Transverse colon (tissue), 4 donors: ENCODE measurements around the gene SEZ6L2. TPM values are rescaled to one million over a fixed set of nuclear protein-coding genes. Genes with fewer than 3 reads are reported as not detected.
A peak's percentile ranks its signal among the peaks of the same experiment; 100 is the strongest.

Experiments
- DNase-seq: peaks from one replicate; pipeline ENCODE4 v3.0.0-alpha.2; 2019
- H3K27ac ChIP-seq, 4 donors: fragments of 200-600 bp; sonication (generic); 2 replicates each; pipeline ENCODE4 v1.5.1; 2016 to 2018; ENCODE audit warnings: inconsistent platforms in 4 of 4
- H3K27me3 ChIP-seq: fragments of 200-600 bp; sonication (generic); 2 replicates; pipeline ENCODE4 v1.5.1; 2017; ENCODE audit warnings: inconsistent platforms
- H3K36me3 ChIP-seq, 4 donors: fragments of 200-600 bp; sonication (generic); 2 replicates each; pipeline ENCODE4 v1.5.1; 2017 to 2019; ENCODE audit warnings: inconsistent platforms in 4 of 4
- H3K4me1 ChIP-seq, 4 donors: fragments of 200-600 bp; sonication (generic); 2 replicates each; pipeline ENCODE4 v1.5.1; 2017 to 2020; ENCODE audit warnings: inconsistent platforms in 4 of 4
- H3K4me3 ChIP-seq, 4 donors: fragments of 200-600 bp; sonication (generic); 1 replicate in 1 of 4; 2 replicates in 3 of 4; pipeline versions ENCODE4 v1.5.1 to v1.6.1; 2017 to 2019; ENCODE audit warnings: inconsistent platforms in 4 of 4
- H3K9me3 ChIP-seq, 2 donors: fragments of 200-600 bp; sonication (generic); 2 replicates each; pipeline ENCODE4 v1.5.1; 2017 to 2019; ENCODE audit warnings: inconsistent platforms in 2 of 2
- CTCF ChIP-seq, 5 experiments: fragments of 200-600 bp in 3 of 5; fragments of 450-650 bp in 2 of 5; sonication (generic) in 3 of 5; IDR thresholded peaks; 1 replicate in 2 of 5; 2 replicates in 3 of 5; pipeline ENCODE4 v1.5.1; 2016 to 2017; ENCODE audit warnings: antibody characterized with exemption in 5 of 5, inconsistent platforms in 3 of 5, mild to moderate bottlenecking in 2 of 5, moderate library complexity in 1 of 5
- EP300 ChIP-seq: sonication (generic); formaldehyde crosslinking; IDR thresholded peaks from one replicate; pipeline ENCODE4 v1.6.1; 2017; ENCODE audit warnings: antibody characterized with exemption, low read depth
- POLR2A ChIP-seq: fragments of 450-650 bp; IDR thresholded peaks from one replicate; pipeline ENCODE4 v1.6.1; 2016; ENCODE audit warnings: antibody characterized with exemption, mild to moderate bottlenecking, moderate library complexity
- POLR2AphosphoS5 ChIP-seq, 3 donors: sonication (generic); formaldehyde crosslinking; IDR thresholded peaks; one replicate each; pipeline ENCODE4 v1.6.1; 2016; ENCODE audit warnings: antibody characterized with exemption in 3 of 3
- WGBS, 2 donors: methylation state at CpG; one replicate each; pipeline ENCODE4 v1.1.5; 2018; ENCODE audit warnings: low coverage in 1 of 2; 5-methylcytosine and 5-hydroxymethylcytosine counted together
- in situ Hi-C, 4 donors: fragments of 200-750 bp; cut with MboI; loops; one replicate each; pipeline versions ENCODE4 v1.15.0 to v1.15.1; 2017; ENCODE audit warnings: low sequenced_read_pairs in 3 of 4, low pct_ligation_motif_present in 1 of 4, low pct_unique_long_range_greater_than_20kb in 1 of 4
- intact Hi-C: fragments of 100-400 bp; cut with DNase I; formaldehyde crosslinking; loops from one replicate; pipeline ENCODE4 v1.15.1; 2023; ENCODE audit warnings: low total_unique reads
- total RNA-seq, 4 donors: library from RNA; depleted of rRNA; stranded (reverse); fragments of >200 nt; gene quantifications; one replicate each; pipeline ENCODE4 v1.1.0, GENCODE V29; 2016

Gene SEZ6L2
- total RNA-seq, 4 donors from 2014 or later = 2.0 to 9.7 (median 6.3) TPM

- Histone ChIP-seq H3K4me3 (peak overlapping the region; percentile 92 to 100 (median 93)), H3K27ac (peak overlapping the region; percentile 87 to 96 (median 92)), H3K4me1 (peaks cover 14 to 23% (median 21%) of the 10 kb centered on the region in 4 donors), H3K36me3 (peaks cover 0 to 20% (median 3%) of the 10 kb centered on the region in 4 donors), H3K27me3 (no peaks in the 10 kb centered on the region), H3K9me3 (no peaks in the 10 kb centered on the region)
- 5% methylated on average over 4 to 9 of the region's 9 CpGs for WGBS, 2 donors
- intact Hi-C loops (no loop called here), in situ Hi-C loops (no loop called here)
- TF ChIP-seq POLR2AphosphoS5 (IDR thresholded peaks at IDR 0.05) = no peak
- TF ChIP-seq EP300 = no peak
- TF ChIP-seq POLR2A = no peak
- TF ChIP-seq CTCF (IDR thresholded peaks at IDR 0.05) = no peak
- no peak for DNase-seq
Measured at GRCh38 chr16:29925105-29925756, 25.9 kb upstream of the SEZ6L2 start.

- H3K4me1 ChIP-seq = peaks cover 14 to 23% (median 21%) of the 10 kb centered on the region in 4 donors
- intact Hi-C loops (no loop called here), in situ Hi-C loops (no loop called here)
- no peaks in the 10 kb centered on the region for H3K27me3 ChIP-seq
- 96% methylated on average over 12 of the region's 12 CpGs; no CpG with 5 or more reads in 1 of the 2 donors for WGBS, 2 donors
- H3K4me3 ChIP-seq = no peak overlapping the region
- no peak for DNase-seq
- H3K27ac ChIP-seq = no peak overlapping the region
- no peaks in the 10 kb centered on the region for H3K9me3 ChIP-seq
- peaks cover 0 to 20% (median 8%) of the 10 kb centered on the region in 4 donors for H3K36me3 ChIP-seq
- TF ChIP-seq POLR2A = no peak
- TF ChIP-seq POLR2AphosphoS5 (IDR thresholded peaks at IDR 0.05) = no peak
- no peak for TF ChIP-seq CTCF (IDR thresholded peaks at IDR 0.05)
Measured at GRCh38 chr16:29922986-29923501, 23.7 kb upstream of the SEZ6L2 start.

- intact Hi-C loops = no loop called here
- Histone ChIP-seq H3K36me3 (peaks cover 0 to 20% (median 8%) of the 10 kb centered on the region in 4 donors), H3K4me1 (peaks cover 12 to 21% (median 19%) of the 10 kb centered on the region in 4 donors), H3K9me3 (no peaks in the 10 kb centered on the region), H3K27me3 (no peaks in the 10 kb centered on the region), H3K27ac (no peak overlapping the region), H3K4me3 (no peak overlapping the region)
- DNase-seq = no peak
- TF ChIP-seq CTCF (IDR thresholded peaks at IDR 0.05) (no peak), POLR2A (no peak), EP300 (no peak), POLR2AphosphoS5 (IDR thresholded peaks at IDR 0.05) (no peak)
- WGBS, 2 donors = 85 to 96% methylated on average over 2 of the region's 2 CpGs
- in situ Hi-C loops = no loop called here
Measured at GRCh38 chr16:29922326-29922725, 23.0 kb upstream of the SEZ6L2 start.

GRCh38 chr16:29921034-29921385 lies 21.7 kb upstream of the SEZ6L2 start:
- Histone ChIP-seq H3K4me3 (no peak overlapping the region), H3K9me3 (no peaks in the 10 kb centered on the region), H3K4me1 (peaks cover 7 to 13% (median 12%) of the 10 kb centered on the region in 4 donors), H3K27ac (no peak overlapping the region), H3K27me3 (no peaks in the 10 kb centered on the region), H3K36me3 (peaks cover 0 to 20% (median 8%) of the 10 kb centered on the region in 4 donors)
- in situ Hi-C loops (no loop called here), intact Hi-C loops (no loop called here)
- no peak for DNase-seq
- TF ChIP-seq POLR2A (no peak), POLR2AphosphoS5 (IDR thresholded peaks at IDR 0.05) (no peak), EP300 (no peak), CTCF (IDR thresholded peaks at IDR 0.05) (no peak)
- WGBS, 2 donors = 86 to 95% methylated on average over 3 of the region's 3 CpGs
